SK-N-SH treated with all-trans-retinoic acid at 6 μM for 48 hours (cell line): ENCODE data around the gene TPST1.

Experiments used
- ARNTL ChIP-seq: fragments of 450-650 bp; formaldehyde crosslinking; IDR thresholded peaks from 2 replicates; pipeline ENCODE4 v1.5.0; 2020; ENCODE audit warnings: low read depth, mild to moderate bottlenecking, moderate library complexity, borderline replicate concordance
- BACH2 ChIP-seq: fragments of 250-450 bp; sonication (Bioruptor Pico); IDR thresholded peaks from 2 replicates; pipeline ENCODE4 v1.9.0; 2021; ENCODE audit warnings: mild to moderate bottlenecking, borderline replicate concordance
- ISL1 ChIP-seq: fragments of 250-450 bp; sonication (Bioruptor Pico); IDR thresholded peaks from 2 replicates; pipeline ENCODE4 v2.1.2; 2022; ENCODE audit warnings: mild to moderate bottlenecking, moderate library complexity
- RARB ChIP-seq: fragments of 250-450 bp; sonication (Bioruptor Pico); IDR thresholded peaks from 2 replicates; pipeline ENCODE4 v1.8.0; 2021; ENCODE audit warnings: mild to moderate bottlenecking, moderate library complexity
- TOX ChIP-seq: fragments of 250-450 bp; sonication (Bioruptor Pico); IDR thresholded peaks from 2 replicates; pipeline ENCODE4 v1.8.0; 2021; ENCODE audit warnings: mild to moderate bottlenecking, moderate library complexity, borderline replicate concordance
- ZC3H10 ChIP-seq: fragments of 250-450 bp; sonication (Bioruptor Pico); IDR thresholded peaks from 2 replicates; pipeline ENCODE4 v1.5.1; 2021; ENCODE audit warnings: mild to moderate bottlenecking, moderate library complexity
- ZNF565 ChIP-seq: fragments of 450-650 bp; formaldehyde crosslinking; conservative IDR thresholded peaks from 2 replicates; pipeline ENCODE4 v1.5.0; 2020; ENCODE audit warnings: low read depth, mild to moderate bottlenecking, moderate library complexity
- ZNF70 ChIP-seq: fragments of 450-650 bp; formaldehyde crosslinking; IDR thresholded peaks from 2 replicates; pipeline ENCODE4 v1.5.0; 2020; ENCODE audit warnings: mild to moderate bottlenecking, moderate library complexity
- ZNF8 ChIP-seq: fragments of 450-650 bp; formaldehyde crosslinking; IDR thresholded peaks from 2 replicates; pipeline ENCODE4 v1.5.0; 2020; ENCODE audit warnings: mild to moderate bottlenecking, moderate library complexity
- TF ChIP-seq, protein P1 (sequence below): fragments of 250-450 bp; sonication (Bioruptor Pico); IDR thresholded peaks from 2 replicates; pipeline ENCODE4 v1.8.0; 2020; ENCODE audit warnings: mild to moderate bottlenecking, moderate library complexity, borderline replicate concordance
- TF ChIP-seq, protein P2 (sequence below): fragments of 250-450 bp; sonication (Bioruptor Pico); IDR thresholded peaks from 2 replicates; pipeline ENCODE4 v1.5.1; 2020; ENCODE audit warnings: low read depth, mild to moderate bottlenecking, moderate library complexity
- TF ChIP-seq, protein P3 (sequence below): fragments of 250-450 bp; sonication (Bioruptor Pico); IDR thresholded peaks from 2 replicates; pipeline ENCODE4 v1.5.0; 2020; ENCODE audit warnings: mild to moderate bottlenecking, moderate library complexity
- TF ChIP-seq, protein P4 (sequence below): fragments of 250-450 bp; sonication (Bioruptor Pico); IDR thresholded peaks from 2 replicates; pipeline ENCODE4 v1.5.1; 2021; ENCODE audit warnings: mild to moderate bottlenecking, moderate library complexity

DNA sequence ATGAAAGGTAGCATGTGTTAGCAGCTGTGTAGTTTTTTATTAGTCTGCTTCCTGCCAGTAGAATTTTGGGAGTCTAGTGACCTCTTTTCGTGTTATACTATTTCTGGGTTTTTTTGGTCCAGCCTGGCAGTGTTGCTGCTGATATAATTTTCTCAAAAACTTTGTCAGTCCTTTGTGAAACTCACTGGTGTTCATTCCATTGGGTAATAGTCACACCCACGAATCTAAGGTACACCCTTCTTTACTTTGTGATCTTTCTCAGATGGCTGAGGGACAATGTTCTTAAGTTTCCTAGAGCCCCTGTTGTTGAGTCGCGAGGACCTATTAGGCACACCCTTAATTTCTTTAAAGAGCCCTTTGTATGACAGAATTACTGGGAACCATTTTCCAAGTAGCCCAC lies 52.3 kb downstream of the TPST1 start:
- TF ChIP-seq ARNTL (no peak), BACH2 (no peak), ZC3H10 (no peak), ZNF565 (CRISPR knock-in tag) (no peak), RARB (no peak), ZNF8 (CRISPR knock-in tag) (no peak), ISL1 (CRISPR knock-in tag) (no peak), TOX (CRISPR knock-in tag) (no peak), ZNF70 (CRISPR knock-in tag) (no peak)
- TF ChIP-seq, protein P1, sequence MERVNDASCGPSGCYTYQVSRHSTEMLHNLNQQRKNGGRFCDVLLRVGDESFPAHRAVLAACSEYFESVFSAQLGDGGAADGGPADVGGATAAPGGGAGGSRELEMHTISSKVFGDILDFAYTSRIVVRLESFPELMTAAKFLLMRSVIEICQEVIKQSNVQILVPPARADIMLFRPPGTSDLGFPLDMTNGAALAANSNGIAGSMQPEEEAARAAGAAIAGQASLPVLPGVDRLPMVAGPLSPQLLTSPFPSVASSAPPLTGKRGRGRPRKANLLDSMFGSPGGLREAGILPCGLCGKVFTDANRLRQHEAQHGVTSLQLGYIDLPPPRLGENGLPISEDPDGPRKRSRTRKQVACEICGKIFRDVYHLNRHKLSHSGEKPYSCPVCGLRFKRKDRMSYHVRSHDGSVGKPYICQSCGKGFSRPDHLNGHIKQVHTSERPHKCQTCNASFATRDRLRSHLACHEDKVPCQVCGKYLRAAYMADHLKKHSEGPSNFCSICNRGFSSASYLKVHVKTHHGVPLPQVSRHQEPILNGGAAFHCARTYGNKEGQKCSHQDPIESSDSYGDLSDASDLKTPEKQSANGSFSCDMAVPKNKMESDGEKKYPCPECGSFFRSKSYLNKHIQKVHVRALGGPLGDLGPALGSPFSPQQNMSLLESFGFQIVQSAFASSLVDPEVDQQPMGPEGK (CRISPR knock-in tag) = no peak
- TF ChIP-seq, protein P2, sequence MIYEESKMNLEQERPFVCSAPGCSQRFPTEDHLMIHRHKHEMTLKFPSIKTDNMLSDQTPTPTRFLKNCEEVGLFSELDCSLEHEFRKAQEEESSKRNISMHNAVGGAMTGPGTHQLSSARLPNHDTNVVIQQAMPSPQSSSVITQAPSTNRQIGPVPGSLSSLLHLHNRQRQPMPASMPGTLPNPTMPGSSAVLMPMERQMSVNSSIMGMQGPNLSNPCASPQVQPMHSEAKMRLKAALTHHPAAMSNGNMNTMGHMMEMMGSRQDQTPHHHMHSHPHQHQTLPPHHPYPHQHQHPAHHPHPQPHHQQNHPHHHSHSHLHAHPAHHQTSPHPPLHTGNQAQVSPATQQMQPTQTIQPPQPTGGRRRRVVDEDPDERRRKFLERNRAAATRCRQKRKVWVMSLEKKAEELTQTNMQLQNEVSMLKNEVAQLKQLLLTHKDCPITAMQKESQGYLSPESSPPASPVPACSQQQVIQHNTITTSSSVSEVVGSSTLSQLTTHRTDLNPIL (CRISPR knock-in tag) = no peak
- TF ChIP-seq, protein P3, sequence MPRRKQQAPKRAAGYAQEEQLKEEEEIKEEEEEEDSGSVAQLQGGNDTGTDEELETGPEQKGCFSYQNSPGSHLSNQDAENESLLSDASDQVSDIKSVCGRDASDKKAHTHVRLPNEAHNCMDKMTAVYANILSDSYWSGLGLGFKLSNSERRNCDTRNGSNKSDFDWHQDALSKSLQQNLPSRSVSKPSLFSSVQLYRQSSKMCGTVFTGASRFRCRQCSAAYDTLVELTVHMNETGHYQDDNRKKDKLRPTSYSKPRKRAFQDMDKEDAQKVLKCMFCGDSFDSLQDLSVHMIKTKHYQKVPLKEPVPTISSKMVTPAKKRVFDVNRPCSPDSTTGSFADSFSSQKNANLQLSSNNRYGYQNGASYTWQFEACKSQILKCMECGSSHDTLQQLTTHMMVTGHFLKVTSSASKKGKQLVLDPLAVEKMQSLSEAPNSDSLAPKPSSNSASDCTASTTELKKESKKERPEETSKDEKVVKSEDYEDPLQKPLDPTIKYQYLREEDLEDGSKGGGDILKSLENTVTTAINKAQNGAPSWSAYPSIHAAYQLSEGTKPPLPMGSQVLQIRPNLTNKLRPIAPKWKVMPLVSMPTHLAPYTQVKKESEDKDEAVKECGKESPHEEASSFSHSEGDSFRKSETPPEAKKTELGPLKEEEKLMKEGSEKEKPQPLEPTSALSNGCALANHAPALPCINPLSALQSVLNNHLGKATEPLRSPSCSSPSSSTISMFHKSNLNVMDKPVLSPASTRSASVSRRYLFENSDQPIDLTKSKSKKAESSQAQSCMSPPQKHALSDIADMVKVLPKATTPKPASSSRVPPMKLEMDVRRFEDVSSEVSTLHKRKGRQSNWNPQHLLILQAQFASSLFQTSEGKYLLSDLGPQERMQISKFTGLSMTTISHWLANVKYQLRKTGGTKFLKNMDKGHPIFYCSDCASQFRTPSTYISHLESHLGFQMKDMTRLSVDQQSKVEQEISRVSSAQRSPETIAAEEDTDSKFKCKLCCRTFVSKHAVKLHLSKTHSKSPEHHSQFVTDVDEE (CRISPR knock-in tag) = no peak
- TF ChIP-seq, protein P4, sequence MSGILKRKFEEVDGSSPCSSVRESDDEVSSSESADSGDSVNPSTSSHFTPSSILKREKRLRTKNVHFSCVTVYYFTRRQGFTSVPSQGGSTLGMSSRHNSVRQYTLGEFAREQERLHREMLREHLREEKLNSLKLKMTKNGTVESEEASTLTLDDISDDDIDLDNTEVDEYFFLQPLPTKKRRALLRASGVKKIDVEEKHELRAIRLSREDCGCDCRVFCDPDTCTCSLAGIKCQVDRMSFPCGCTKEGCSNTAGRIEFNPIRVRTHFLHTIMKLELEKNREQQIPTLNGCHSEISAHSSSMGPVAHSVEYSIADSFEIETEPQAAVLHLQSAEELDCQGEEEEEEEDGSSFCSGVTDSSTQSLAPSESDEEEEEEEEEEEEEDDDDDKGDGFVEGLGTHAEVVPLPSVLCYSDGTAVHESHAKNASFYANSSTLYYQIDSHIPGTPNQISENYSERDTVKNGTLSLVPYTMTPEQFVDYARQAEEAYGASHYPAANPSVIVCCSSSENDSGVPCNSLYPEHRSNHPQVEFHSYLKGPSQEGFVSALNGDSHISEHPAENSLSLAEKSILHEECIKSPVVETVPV (CRISPR knock-in tag) = no peak
